MM.1S (cell line): ENCODE data around the gene SLFN12.
"Not testable (repeated sequence)": the region's sequence is repeated elsewhere in the genome, so short reads cannot be mapped to it uniquely, and the experiment has no call there.

Experiments
- DNase-seq: peaks from one replicate; pipeline ENCODE4 v3.0.0-alpha.2; 2015
- H2AFZ ChIP-seq: fragments of 300-600 bp; sonication (generic); 2 replicates; pipeline ENCODE4 v1.6.0; 2016; ENCODE audit warnings: antibody characterized with exemption, low read length
- H3F3A ChIP-seq: fragments of 300-600 bp; sonication (generic); 2 replicates; pipeline ENCODE4 v1.6.1; 2016; ENCODE audit warnings: mild to moderate bottlenecking, antibody characterized with exemption, low read length, moderate library complexity, mixed read lengths; ENCODE audit not compliant: insufficient read depth
- H3K27ac ChIP-seq: fragments of 300-600 bp; sonication (generic); 2 replicates; pipeline ENCODE4 v1.5.1; 2016; ENCODE audit warnings: mild to moderate bottlenecking, low read length
- H3K27me3 ChIP-seq: fragments of 300-600 bp; sonication (generic); replicated peaks from 2 replicates; pipeline ENCODE4 v1.6.0; 2016; ENCODE audit warnings: low read length; ENCODE audit not compliant: insufficient read depth
- H3K36me3 ChIP-seq: fragments of 300-600 bp; sonication (generic); replicated peaks from 2 replicates; pipeline ENCODE4 v1.6.1; 2016; ENCODE audit warnings: mild to moderate bottlenecking, low read length, mixed read lengths; ENCODE audit not compliant: insufficient read depth
- H3K4me1 ChIP-seq: fragments of 300-600 bp; sonication (generic); 2 replicates; pipeline ENCODE4 v1.6.1; 2016; ENCODE audit warnings: low read length, mixed read lengths
- H3K4me2 ChIP-seq: fragments of 300-600 bp; sonication (generic); 2 replicates; pipeline ENCODE4 v1.6.0; 2016; ENCODE audit warnings: low read depth, low read length
- H3K4me3 ChIP-seq: fragments of 300-600 bp; sonication (generic); 2 replicates; pipeline ENCODE4 v1.5.1; 2016; ENCODE audit warnings: low read length, mixed read lengths
- H3K79me2 ChIP-seq: fragments of 300-600 bp; sonication (generic); 2 replicates; pipeline ENCODE4 v1.6.1; 2016; ENCODE audit warnings: mixed run types, low read length, mixed read lengths
- H3K9ac ChIP-seq: fragments of 300-600 bp; sonication (generic); 2 replicates; pipeline ENCODE4 v1.6.1; 2016; ENCODE audit warnings: low read length, mixed read lengths
- H3K9me2 ChIP-seq: fragments of 300-600 bp; sonication (generic); replicated peaks from 2 replicates; pipeline ENCODE4 v1.6.1; 2016; ENCODE audit warnings: mild to moderate bottlenecking, low read length, mixed read lengths; ENCODE audit not compliant: insufficient read depth
- H3K9me3 ChIP-seq: fragments of 300-600 bp; sonication (generic); replicated peaks from 2 replicates; pipeline ENCODE4 v1.6.1; 2016; ENCODE audit warnings: mild to moderate bottlenecking, low read length, mixed read lengths; ENCODE audit not compliant: insufficient read depth
- H4K20me1 ChIP-seq: fragments of 300-600 bp; sonication (generic); 2 replicates; pipeline ENCODE4 v1.6.1; 2016; ENCODE audit warnings: mild to moderate bottlenecking, low read length, moderate library complexity, mixed read lengths; ENCODE audit not compliant: insufficient read depth
- EZH2 ChIP-seq: fragments of 300-600 bp; sonication (generic); optimal IDR thresholded peaks from 2 replicates; pipeline ENCODE3; 2017; ENCODE audit warnings: low read depth, mild to moderate bottlenecking, antibody characterized with exemption, low read length, mixed read lengths
- EZH2phosphoT487 ChIP-seq: fragments of 300-600 bp; sonication (generic); IDR thresholded peaks from 2 replicates; pipeline ENCODE4 v1.6.1; 2018; ENCODE audit warnings: antibody characterized with exemption, low read length
- TF ChIP-seq, protein P1 (sequence below): fragments of 300-600 bp; sonication (generic); IDR thresholded peaks from 2 replicates; pipeline ENCODE4 v1.5.1; 2016; ENCODE audit warnings: antibody characterized with exemption, low read length, mixed read lengths

Gene SLFN12

DNA sequence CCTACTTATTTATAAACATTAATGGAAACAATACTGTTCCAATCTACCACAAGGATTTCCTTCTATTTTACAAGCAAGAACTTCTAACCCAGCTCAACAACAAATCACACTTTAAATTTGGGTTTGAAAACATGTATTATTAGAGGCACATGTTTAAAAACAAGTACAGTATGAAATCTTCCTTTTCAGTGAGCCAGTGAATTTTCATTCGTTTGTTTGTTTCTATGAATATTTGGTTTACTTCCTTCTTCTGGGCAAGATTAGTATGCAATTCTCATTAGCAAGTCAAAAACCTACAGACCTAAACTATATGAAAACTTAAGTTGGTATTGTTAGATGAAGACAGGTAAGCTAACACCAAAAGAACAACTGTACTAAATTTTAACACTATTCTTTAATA is 25.7 kb downstream of the SLFN12 start:
- Histone ChIP-seq H3K4me1 (no peaks in the 10 kb centered on the region), H3K79me2 (no peaks in the 10 kb centered on the region), H3K4me2 (no peak overlapping the region), H3K4me3 (no peak overlapping the region), H3K9ac (no peak overlapping the region), H3K9me3 (no peaks in the 10 kb centered on the region), H3K27me3 (no peaks in the 10 kb centered on the region), H3K27ac (no peak overlapping the region), H3K9me2 (no peaks in the 10 kb centered on the region), H3F3A (no peaks in the 10 kb centered on the region), H3K36me3 (no peaks in the 10 kb centered on the region), H2AFZ (no peak overlapping the region), H4K20me1 (no peaks in the 10 kb centered on the region)
- no peak for TF ChIP-seq EZH2
- TF ChIP-seq, protein P1, sequence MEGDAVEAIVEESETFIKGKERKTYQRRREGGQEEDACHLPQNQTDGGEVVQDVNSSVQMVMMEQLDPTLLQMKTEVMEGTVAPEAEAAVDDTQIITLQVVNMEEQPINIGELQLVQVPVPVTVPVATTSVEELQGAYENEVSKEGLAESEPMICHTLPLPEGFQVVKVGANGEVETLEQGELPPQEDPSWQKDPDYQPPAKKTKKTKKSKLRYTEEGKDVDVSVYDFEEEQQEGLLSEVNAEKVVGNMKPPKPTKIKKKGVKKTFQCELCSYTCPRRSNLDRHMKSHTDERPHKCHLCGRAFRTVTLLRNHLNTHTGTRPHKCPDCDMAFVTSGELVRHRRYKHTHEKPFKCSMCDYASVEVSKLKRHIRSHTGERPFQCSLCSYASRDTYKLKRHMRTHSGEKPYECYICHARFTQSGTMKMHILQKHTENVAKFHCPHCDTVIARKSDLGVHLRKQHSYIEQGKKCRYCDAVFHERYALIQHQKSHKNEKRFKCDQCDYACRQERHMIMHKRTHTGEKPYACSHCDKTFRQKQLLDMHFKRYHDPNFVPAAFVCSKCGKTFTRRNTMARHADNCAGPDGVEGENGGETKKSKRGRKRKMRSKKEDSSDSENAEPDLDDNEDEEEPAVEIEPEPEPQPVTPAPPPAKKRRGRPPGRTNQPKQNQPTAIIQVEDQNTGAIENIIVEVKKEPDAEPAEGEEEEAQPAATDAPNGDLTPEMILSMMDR = no peak
- TF ChIP-seq EZH2phosphoT487 = no peak
- DNase-seq = no peak

DNA sequence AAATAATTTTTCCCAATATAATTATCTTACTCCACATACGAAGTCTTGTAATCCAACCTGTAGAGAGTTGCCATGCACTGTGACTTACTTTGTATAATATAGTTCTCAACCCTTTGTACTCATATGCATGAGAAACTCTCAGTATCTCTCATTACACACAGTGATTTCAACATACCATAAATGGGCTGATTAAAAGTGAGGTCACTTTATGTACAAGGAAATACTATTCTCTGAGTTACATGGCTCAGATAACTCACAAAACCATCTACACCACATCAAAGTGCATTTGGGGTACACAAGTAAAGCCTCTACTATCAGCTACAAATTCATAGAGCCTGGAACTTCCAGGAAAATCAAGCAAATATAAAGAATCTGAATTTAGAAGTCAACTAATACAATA is 27.9 kb downstream of the SLFN12 start:
- Histone ChIP-seq H3F3A (no peaks in the 10 kb centered on the region), H3K4me1 (no peaks in the 10 kb centered on the region), H3K79me2 (no peaks in the 10 kb centered on the region), H3K9me3 (no peaks in the 10 kb centered on the region), H3K4me2 (no peak overlapping the region), H3K9ac (no peak overlapping the region), H3K9me2 (no peaks in the 10 kb centered on the region), H2AFZ (no peak overlapping the region), H3K27ac (no peak overlapping the region), H3K4me3 (no peak overlapping the region), H3K27me3 (no peaks in the 10 kb centered on the region), H4K20me1 (no peaks in the 10 kb centered on the region), H3K36me3 (no peaks in the 10 kb centered on the region)
- no peak for DNase-seq
- TF ChIP-seq EZH2 (no peak), EZH2phosphoT487 (no peak)
- TF ChIP-seq, protein P1 = no peak

DNA sequence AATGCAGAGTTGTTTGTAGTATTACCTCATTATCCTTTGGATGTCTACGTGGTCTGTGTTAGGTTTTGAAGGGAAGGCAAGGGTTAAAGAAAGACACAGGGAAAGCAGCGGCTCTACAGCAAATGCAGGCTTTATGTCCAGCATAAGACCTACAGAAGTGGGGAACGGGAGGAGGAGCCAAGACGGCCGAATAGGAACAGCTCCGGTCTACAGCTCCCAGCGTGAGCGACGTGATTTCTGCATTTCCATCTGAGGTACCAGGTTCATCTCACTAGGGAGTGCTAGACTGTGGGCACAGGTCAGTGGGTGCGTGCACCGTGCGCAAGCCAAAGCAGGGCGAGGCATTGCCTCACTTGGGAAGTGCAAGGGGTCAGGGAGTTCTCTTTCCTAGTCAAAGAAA is 38.5 kb downstream of the SLFN12 start:
- not testable (repeated sequence) for H3K27ac ChIP-seq, H3K4me1 ChIP-seq, H2AFZ ChIP-seq, H3K79me2 ChIP-seq, H3K9me3 ChIP-seq, H3K27me3 ChIP-seq, H3K36me3 ChIP-seq, H3K9ac ChIP-seq, H3F3A ChIP-seq, H3K4me2 ChIP-seq, H3K4me3 ChIP-seq, H4K20me1 ChIP-seq, DNase-seq, H3K9me2 ChIP-seq

DNA sequence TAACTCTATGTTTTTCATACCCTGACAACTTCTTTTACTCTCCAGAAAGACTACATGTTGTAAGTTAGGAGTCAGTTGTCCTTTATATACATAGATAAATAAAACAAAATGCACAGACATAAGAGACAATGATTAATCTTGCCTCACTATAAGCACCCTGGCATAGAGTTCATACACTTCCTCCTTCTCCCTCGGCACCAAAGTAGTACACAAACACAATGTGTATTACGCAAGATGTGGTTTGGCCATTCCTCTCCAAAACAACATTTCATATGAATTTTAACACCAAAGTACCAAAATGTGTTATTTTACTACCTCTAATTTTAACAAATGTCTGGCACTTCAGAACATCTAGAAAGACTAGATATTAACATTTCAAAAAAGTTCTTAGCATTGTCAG is 41.6 kb downstream of the SLFN12 start:
- Histone ChIP-seq H3K79me2 (no peaks in the 10 kb centered on the region), H3K4me2 (no peak overlapping the region), H3K36me3 (no peaks in the 10 kb centered on the region), H3F3A (no peaks in the 10 kb centered on the region), H3K4me3 (no peak overlapping the region), H3K9ac (no peak overlapping the region), H2AFZ (no peak overlapping the region), H3K4me1 (peaks cover 3% of the 10 kb centered on the region; the same call in 1 of the 2 replicates), H3K9me3 (no peaks in the 10 kb centered on the region), H4K20me1 (no peaks in the 10 kb centered on the region), H3K27ac (no peak overlapping the region), H3K27me3 (no peaks in the 10 kb centered on the region), H3K9me2 (no peaks in the 10 kb centered on the region)
- no peak for DNase-seq
- TF ChIP-seq EZH2phosphoT487 (no peak), EZH2 (no peak)
- TF ChIP-seq, protein P1 = no peak
